GM12892 (cell line): ENCODE data around the gene NRCAM.

ENCODE experiments used
- POLR2A ChIP-seq: IDR thresholded peaks from 2 replicates; pipeline ENCODE4 v1.6.1; 2011; ENCODE audit warnings: low read depth, low read length, control low read depth
- POLR2AphosphoS5 ChIP-seq: IDR thresholded peaks from 2 replicates; pipeline ENCODE4 v1.6.1; 2011; ENCODE audit warnings: low read depth, low read length, control low read depth

DNA sequence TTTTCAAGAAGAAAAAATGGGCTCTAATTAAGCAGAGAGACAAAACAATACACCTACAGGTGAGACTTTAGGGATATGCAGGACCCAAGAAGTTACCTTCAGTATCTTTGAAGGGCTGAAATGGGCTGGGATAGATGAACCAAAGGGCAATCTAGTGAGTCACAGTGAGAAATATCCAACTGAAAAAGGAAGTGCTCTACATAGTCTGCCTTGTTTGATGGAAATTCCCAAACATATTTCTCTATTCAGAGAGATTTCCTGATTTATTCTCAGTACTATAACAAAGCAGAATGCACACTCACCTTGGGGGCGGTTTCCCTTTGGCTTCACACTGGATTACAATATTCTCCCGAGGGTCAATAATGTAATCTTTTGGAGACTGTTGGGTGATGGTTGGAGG lies 222.0 kb downstream of the NRCAM start:
- TF ChIP-seq POLR2A = no peak
- TF ChIP-seq POLR2AphosphoS5 = no peak
